Esophagus squamous epithelium (tissue), 4 donors: ENCODE data around the gene PCARE.

ENCODE experiments used
- POLR2A ChIP-seq, 4 donors: fragments of 450-650 bp; IDR thresholded peaks; one replicate each; pipeline ENCODE4 v1.6.1; 2017; ENCODE audit warnings: antibody characterized with exemption in 4 of 4, mild to moderate bottlenecking in 4 of 4, moderate library complexity in 3 of 4
- TF ChIP-seq, protein P1 (sequence below), 6 experiments: fragments of 450-650 bp in 4 of 6; fragments of 200-600 bp in 2 of 6; sonication (generic) in 2 of 6; IDR thresholded peaks; one replicate each; pipeline ENCODE4 v1.5.1; 2016 to 2019; ENCODE audit warnings: antibody characterized with exemption in 6 of 6, mild to moderate bottlenecking in 4 of 6, moderate library complexity in 4 of 6

DNA sequence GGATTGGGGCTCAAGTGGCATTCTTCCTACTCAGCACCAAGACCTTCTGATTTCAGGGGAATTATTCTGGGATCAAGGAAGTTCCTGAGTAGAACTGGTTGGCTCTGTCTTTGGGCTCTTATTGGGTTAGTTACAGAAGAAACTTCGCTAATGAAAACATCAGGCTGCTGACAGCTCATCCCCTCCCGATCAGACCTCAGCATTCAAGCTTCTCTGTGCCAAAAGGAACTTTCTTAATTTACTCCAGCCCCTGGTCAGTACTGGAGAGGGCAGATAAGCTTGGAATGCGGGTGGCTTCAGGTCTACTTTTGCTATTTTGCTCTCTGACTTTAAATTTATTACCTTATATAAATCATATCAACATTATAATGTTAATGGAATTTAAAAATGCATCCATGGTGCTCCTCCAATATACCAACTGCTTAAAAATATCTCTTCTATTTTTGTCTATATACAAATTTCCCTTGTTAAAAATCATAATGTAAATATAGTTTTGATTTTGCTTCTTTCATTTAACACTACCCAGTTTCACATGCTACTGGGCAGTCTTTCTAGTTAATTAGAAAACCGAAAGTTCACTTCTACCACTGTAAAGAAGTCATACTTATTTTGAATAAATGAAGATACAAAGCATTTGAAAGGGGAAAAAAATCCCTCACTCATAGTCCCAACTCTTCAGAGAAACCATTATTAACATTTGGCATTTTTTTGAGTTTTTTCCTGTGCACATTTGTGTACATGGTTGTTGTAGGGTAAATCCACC lies 34.4 kb downstream of the PCARE start:
- TF ChIP-seq, protein P1, sequence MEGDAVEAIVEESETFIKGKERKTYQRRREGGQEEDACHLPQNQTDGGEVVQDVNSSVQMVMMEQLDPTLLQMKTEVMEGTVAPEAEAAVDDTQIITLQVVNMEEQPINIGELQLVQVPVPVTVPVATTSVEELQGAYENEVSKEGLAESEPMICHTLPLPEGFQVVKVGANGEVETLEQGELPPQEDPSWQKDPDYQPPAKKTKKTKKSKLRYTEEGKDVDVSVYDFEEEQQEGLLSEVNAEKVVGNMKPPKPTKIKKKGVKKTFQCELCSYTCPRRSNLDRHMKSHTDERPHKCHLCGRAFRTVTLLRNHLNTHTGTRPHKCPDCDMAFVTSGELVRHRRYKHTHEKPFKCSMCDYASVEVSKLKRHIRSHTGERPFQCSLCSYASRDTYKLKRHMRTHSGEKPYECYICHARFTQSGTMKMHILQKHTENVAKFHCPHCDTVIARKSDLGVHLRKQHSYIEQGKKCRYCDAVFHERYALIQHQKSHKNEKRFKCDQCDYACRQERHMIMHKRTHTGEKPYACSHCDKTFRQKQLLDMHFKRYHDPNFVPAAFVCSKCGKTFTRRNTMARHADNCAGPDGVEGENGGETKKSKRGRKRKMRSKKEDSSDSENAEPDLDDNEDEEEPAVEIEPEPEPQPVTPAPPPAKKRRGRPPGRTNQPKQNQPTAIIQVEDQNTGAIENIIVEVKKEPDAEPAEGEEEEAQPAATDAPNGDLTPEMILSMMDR (IDR thresholded peaks at IDR 0.05), result no peak
- no peak for TF ChIP-seq POLR2A (IDR thresholded peaks at IDR 0.05)
